GM18498 (cell line): ENCODE measurements around the gene IMP3.

Source experiments
- ATAC-seq: cut with Tn5 transposase; IDR thresholded peaks from one replicate; pipeline ENCODE4 v1.9.1; 2021; ENCODE audit warnings: mild to moderate bottlenecking, moderate library complexity; ENCODE audit not compliant: unreplicated experiment

The IMP3 gene

GRCh38 chr15:75673426-75674235 lies 33.6 kb upstream of the IMP3 start:
- ATAC-seq: no peak

- no peak for ATAC-seq
Measured at GRCh38 chr15:75672646-75673425, 32.8 kb upstream of the IMP3 start.

GRCh38 chr15:75671730-75672602 lies 31.9 kb upstream of the IMP3 start:
- no peak for ATAC-seq

GRCh38 chr15:75669879-75670212 lies 29.8 kb upstream of the IMP3 start:
- ATAC-seq: no peak

- ATAC-seq: no peak
Measured at GRCh38 chr15:75669191-75669878, 29.3 kb upstream of the IMP3 start.

GRCh38 chr15:75666823-75667501 lies 26.9 kb upstream of the IMP3 start:
- ATAC-seq: no peak

- no peak for ATAC-seq
Measured at GRCh38 chr15:75663931-75664421, 24.0 kb upstream of the IMP3 start.

GRCh38 chr15:75662823-75663519 lies 22.9 kb upstream of the IMP3 start:
- no peak for ATAC-seq

GRCh38 chr15:75661756-75662140 lies 21.7 kb upstream of the IMP3 start:
- no peak for ATAC-seq

GRCh38 chr15:75661100-75661755 lies 21.2 kb upstream of the IMP3 start:
- no peak for ATAC-seq

GRCh38 chr15:75659928-75660645 lies 20.1 kb upstream of the IMP3 start:
- no peak for ATAC-seq

GRCh38 chr15:75659141-75659771 lies 19.2 kb upstream of the IMP3 start:
- ATAC-seq: no peak

- no peak for ATAC-seq
Measured at GRCh38 chr15:75656813-75657212, 16.8 kb upstream of the IMP3 start.

- no peak for ATAC-seq
Measured at GRCh38 chr15:75656331-75656730, 16.3 kb upstream of the IMP3 start.

GRCh38 chr15:75655931-75656330 lies 15.9 kb upstream of the IMP3 start:
- no peak for ATAC-seq

GRCh38 chr15:75654201-75654907 lies 14.3 kb upstream of the IMP3 start:
- ATAC-seq: no peak

GRCh38 chr15:75653347-75653913 lies 13.4 kb upstream of the IMP3 start:
- no peak for ATAC-seq
